ENCODE results near the gene ZBTB1.
"Not testable (repeated sequence)": the region's sequence is repeated elsewhere in the genome, so short reads cannot be mapped to it uniquely, and the experiment has no call there.

- not testable (repeated sequence) for TF ChIP-seq CREM (CRISPR knock-in tag; IDR thresholded peaks at IDR 0.05); ATF3 (CRISPR knock-in tag; conservative IDR thresholded peaks at IDR 0.05); FOXJ3 (CRISPR knock-in tag; IDR thresholded peaks at IDR 0.05; ENCODE audit: borderline replicate concordance); GTF2I (CRISPR knock-in tag; conservative IDR thresholded peaks at IDR 0.05); CTCF (IDR thresholded peaks at IDR 0.05); ZNF532 (CRISPR knock-in tag; IDR thresholded peaks at IDR 0.05; ENCODE audit: borderline replicate concordance); ATF6 (CRISPR knock-in tag; IDR thresholded peaks at IDR 0.05); RELA (CRISPR knock-in tag; IDR thresholded peaks at IDR 0.05; ENCODE audit: borderline replicate concordance); ZSCAN18 (CRISPR knock-in tag; IDR thresholded peaks at IDR 0.05); NR1H2 (CRISPR knock-in tag; IDR thresholded peaks at IDR 0.05); ETV6 (CRISPR knock-in tag; IDR thresholded peaks at IDR 0.05); ZNF416 (CRISPR knock-in tag; IDR thresholded peaks at IDR 0.05); USF1 (CRISPR knock-in tag; IDR thresholded peaks at IDR 0.05)
- TF ChIP-seq ZNF121 (CRISPR knock-in tag; IDR thresholded peaks at IDR 0.05), result peak; percentile 90
These were observed 53.6 kb downstream of the ZBTB1 start for GRCh38 chr14:64558216-64558615.
